ENCODE data around the gene KDM4C.
"Not testable (repeated sequence)": the region's sequence is repeated elsewhere in the genome, so short reads cannot be mapped to it uniquely, and the experiment has no call there.

The KDM4C gene

GRCh38 chr9:6748861-6749260 lies 8.9 kb upstream of the KDM4C start:
- H3K27ac Mint-ChIP-seq, DNase-seq, H3K4me3 Mint-ChIP-seq: not testable (repeated sequence)

GRCh38 chr9:6754861-6755260 lies 2.9 kb upstream of the KDM4C start:
- Mint-ChIP-seq H3K36me3 (ENCODE audit: insufficient read depth) (peaks cover 32% of the 10 kb centered on the region), H3K4me1 (ENCODE audit: low read depth in 2 of 2) (peaks cover 23 to 26% of the 10 kb centered on the region in 2 donors)
- not testable (repeated sequence) for H3K27ac Mint-ChIP-seq; DNase-seq; H3K27me3 Mint-ChIP-seq; ATAC-seq (replicated peaks); H3K4me3 Mint-ChIP-seq; H3K9me3 Mint-ChIP-seq

More at GRCh38 chr9:6748861-6749260, 8.9 kb upstream of the KDM4C start:
- H3K36me3 Mint-ChIP-seq (ENCODE audit: insufficient read depth); H3K27me3 Mint-ChIP-seq; ATAC-seq (replicated peaks); H3K9me3 Mint-ChIP-seq: not testable (repeated sequence)
- peaks cover 7 to 11% of the 10 kb centered on the region in 2 donors for H3K4me1 Mint-ChIP-seq (ENCODE audit: low read depth in 2 of 2)

GRCh38 chr9:6757132-6757455 lies 679 bp upstream of the KDM4C start:
- no peaks in the 10 kb centered on the region for H3K9me3 Mint-ChIP-seq
- ATAC-seq (replicated peaks) (peak; percentile 30), DNase-seq (peak; percentile 60 to 74 (median 62))
- peak overlapping the region; percentile 99 for H3K27ac Mint-ChIP-seq
- H3K36me3 Mint-ChIP-seq (ENCODE audit: insufficient read depth), result peaks cover 43% of the 10 kb centered on the region
- H3K4me3 Mint-ChIP-seq, result peak overlapping the region; percentile 92 to 95
- H3K4me1 Mint-ChIP-seq (ENCODE audit: low read depth in 2 of 2), result peaks cover 26 to 33% of the 10 kb centered on the region in 2 donors
- no peaks in the 10 kb centered on the region for H3K27me3 Mint-ChIP-seq

GRCh38 chr9:6758248-6758497 lies 400 bp downstream of the KDM4C start:
- peak overlapping the region; percentile 92 to 95 for H3K4me3 Mint-ChIP-seq
- ATAC-seq (replicated peaks) (no peak), DNase-seq (no peak)
- H3K27ac Mint-ChIP-seq, result peak overlapping the region; percentile 99
- H3K36me3 Mint-ChIP-seq (ENCODE audit: insufficient read depth), result peaks cover 43% of the 10 kb centered on the region
- peaks cover 0 to 1% of the 10 kb centered on the region in 2 donors for H3K9me3 Mint-ChIP-seq
- peaks cover 29 to 38% of the 10 kb centered on the region in 2 donors for H3K4me1 Mint-ChIP-seq (ENCODE audit: low read depth in 2 of 2)
- H3K27me3 Mint-ChIP-seq, result no peaks in the 10 kb centered on the region

- H3K36me3 Mint-ChIP-seq (ENCODE audit: insufficient read depth), result peaks cover 43% of the 10 kb centered on the region
- no peaks in the 10 kb centered on the region for H3K27me3 Mint-ChIP-seq
- peaks cover 0 to 4% of the 10 kb centered on the region in 2 donors for H3K9me3 Mint-ChIP-seq
- DNase-seq (peak; percentile 53 to 63 (median 63)), ATAC-seq (replicated peaks) (peak; percentile 40)
- H3K4me3 Mint-ChIP-seq, result peak overlapping the region; percentile 92 to 95
- H3K27ac Mint-ChIP-seq, result peak overlapping the region; percentile 99
- peaks cover 33 to 42% of the 10 kb centered on the region in 2 donors for H3K4me1 Mint-ChIP-seq (ENCODE audit: low read depth in 2 of 2)
Observed at GRCh38 chr9:6758498-6759184, 868 bp downstream of the KDM4C start.

GRCh38 chr9:6759185-6759977 lies 1.6 kb downstream of the KDM4C start:
- DNase-seq (peak in 1 of 3 experiments; percentile 49), ATAC-seq (replicated peaks) (peak; percentile 49)
- peak overlapping the region; percentile 92 to 95 for H3K4me3 Mint-ChIP-seq
- H3K27me3 Mint-ChIP-seq, result no peaks in the 10 kb centered on the region
- peaks cover 37 to 47% of the 10 kb centered on the region in 2 donors for H3K4me1 Mint-ChIP-seq (ENCODE audit: low read depth in 2 of 2)
- peaks cover 43% of the 10 kb centered on the region for H3K36me3 Mint-ChIP-seq (ENCODE audit: insufficient read depth)
- H3K27ac Mint-ChIP-seq, result peak overlapping the region; percentile 99
- H3K9me3 Mint-ChIP-seq, result peaks cover 0 to 4% of the 10 kb centered on the region in 2 donors

GRCh38 chr9:6761306-6761705 lies 3.5 kb downstream of the KDM4C start:
- ATAC-seq (replicated peaks), result no peak
- Mint-ChIP-seq H3K4me1 (ENCODE audit: low read depth in 2 of 2) (peaks cover 46 to 62% of the 10 kb centered on the region in 2 donors), H3K27me3 (no peaks in the 10 kb centered on the region), H3K9me3 (peaks cover 0 to 4% of the 10 kb centered on the region in 2 donors), H3K4me3 (peak overlapping the region in 1 of 2 donors; percentile 38), H3K36me3 (ENCODE audit: insufficient read depth) (peaks cover 43% of the 10 kb centered on the region), H3K27ac (peak overlapping the region in 1 of 2 donors; percentile 99)
- DNase-seq, result no peak

- ATAC-seq (replicated peaks), result no peak
- H3K4me1 Mint-ChIP-seq (ENCODE audit: low read depth in 2 of 2), result peaks cover 39 to 62% of the 10 kb centered on the region in 2 donors
- H3K4me3 Mint-ChIP-seq, result no peak overlapping the region
- DNase-seq, result no peak
- peaks cover 29% of the 10 kb centered on the region for H3K36me3 Mint-ChIP-seq (ENCODE audit: insufficient read depth)
- peak overlapping the region; percentile 7 to 78 for H3K27ac Mint-ChIP-seq
- no peaks in the 10 kb centered on the region for H3K27me3 Mint-ChIP-seq
- H3K9me3 Mint-ChIP-seq, result peaks cover 0 to 4% of the 10 kb centered on the region in 2 donors
Observed at GRCh38 chr9:6763244-6763643, 5.5 kb downstream of the KDM4C start.

- Mint-ChIP-seq H3K27me3 (no peaks in the 10 kb centered on the region), H3K4me1 (ENCODE audit: low read depth in 2 of 2) (peaks cover 38 to 60% of the 10 kb centered on the region in 2 donors), H3K36me3 (ENCODE audit: insufficient read depth) (peaks cover 25% of the 10 kb centered on the region), H3K27ac (no peak overlapping the region), H3K9me3 (peaks cover 0 to 4% of the 10 kb centered on the region in 2 donors), H3K4me3 (no peak overlapping the region)
- ATAC-seq (replicated peaks), result no peak
- DNase-seq, result no peak
Observed at GRCh38 chr9:6764011-6764410, 6.2 kb downstream of the KDM4C start.

- Mint-ChIP-seq H3K9me3 (peaks cover 0 to 4% of the 10 kb centered on the region in 2 donors), H3K36me3 (ENCODE audit: insufficient read depth) (peaks cover 20% of the 10 kb centered on the region), H3K4me3 (no peak overlapping the region), H3K4me1 (ENCODE audit: low read depth in 2 of 2) (peaks cover 40 to 60% of the 10 kb centered on the region in 2 donors), H3K27me3 (no peaks in the 10 kb centered on the region), H3K27ac (no peak overlapping the region)
- ATAC-seq (replicated peaks), result no peak
- DNase-seq, result no peak
Observed at GRCh38 chr9:6764523-6764922, 6.8 kb downstream of the KDM4C start.

- H3K27ac Mint-ChIP-seq, result no peak overlapping the region
- H3K4me3 Mint-ChIP-seq, result no peak overlapping the region
- no peak for ATAC-seq (replicated peaks)
- peaks cover 16% of the 10 kb centered on the region for H3K36me3 Mint-ChIP-seq (ENCODE audit: insufficient read depth)
- no peaks in the 10 kb centered on the region for H3K27me3 Mint-ChIP-seq
- peaks cover 39 to 58% of the 10 kb centered on the region in 2 donors for H3K4me1 Mint-ChIP-seq (ENCODE audit: low read depth in 2 of 2)
- DNase-seq, result no peak
- H3K9me3 Mint-ChIP-seq, result peaks cover 0 to 4% of the 10 kb centered on the region in 2 donors
Observed at GRCh38 chr9:6764950-6765349, 7.2 kb downstream of the KDM4C start.

- DNase-seq (no peak), ATAC-seq (replicated peaks) (no peak)
- Mint-ChIP-seq H3K27ac (no peak overlapping the region), H3K36me3 (ENCODE audit: insufficient read depth) (peaks cover 14% of the 10 kb centered on the region), H3K4me1 (ENCODE audit: low read depth in 2 of 2) (peaks cover 36 to 55% of the 10 kb centered on the region in 2 donors), H3K9me3 (peaks cover 0 to 4% of the 10 kb centered on the region in 2 donors), H3K4me3 (no peak overlapping the region), H3K27me3 (no peaks in the 10 kb centered on the region)
Observed at GRCh38 chr9:6765396-6765795, 7.6 kb downstream of the KDM4C start.

- Mint-ChIP-seq H3K4me3 (no peak overlapping the region), H3K27me3 (no peaks in the 10 kb centered on the region), H3K4me1 (ENCODE audit: low read depth in 2 of 2) (peaks cover 31 to 50% of the 10 kb centered on the region in 2 donors), H3K27ac (no peak overlapping the region), H3K9me3 (peaks cover 0 to 4% of the 10 kb centered on the region in 2 donors), H3K36me3 (ENCODE audit: insufficient read depth) (peaks cover 6% of the 10 kb centered on the region)
- DNase-seq (no peak), ATAC-seq (replicated peaks) (no peak)
Observed at GRCh38 chr9:6766606-6767005, 8.8 kb downstream of the KDM4C start.

- not testable (repeated sequence) for H3K36me3 Mint-ChIP-seq (ENCODE audit: insufficient read depth); H3K27me3 Mint-ChIP-seq; H3K9me3 Mint-ChIP-seq; DNase-seq; ATAC-seq (replicated peaks)
- Mint-ChIP-seq H3K4me1 (ENCODE audit: low read depth in 2 of 2) (peaks cover 23 to 36% of the 10 kb centered on the region in 2 donors), H3K27ac (peak overlapping the region; percentile 14 to 21), H3K4me3 (peak overlapping the region in 1 of 2 donors; percentile 8)
Observed at GRCh38 chr9:6768587-6768986, 10.8 kb downstream of the KDM4C start.

All from effector memory CD8-positive, alpha-beta T cell (primary cell).